WTC11 (cell line): ENCODE data around the gene GNPNAT1. TPM values are rescaled to one million over a fixed set of nuclear protein-coding genes. Genes with fewer than 3 reads are reported as not detected.

Experiments
- ATAC-seq: fragments of 200-7000 bp; cut with Tn5 transposase; 2 replicates; pipeline ENCODE4 v1.10.0; 2021; ENCODE audit warnings: mild to moderate bottlenecking, moderate library complexity
- CTCF ChIA-PET: fragments of 300-600 bp; sonication (Branson Sonifier 250); formaldehyde crosslinking; loops from one replicate; lab custom pipeline; 2021; ENCODE audit warnings: antibody characterized with exemption; lab: Charles Lee
- POLR2A ChIA-PET: fragments of 350-600 bp; sonication (Branson Sonifier 250); formaldehyde crosslinking; loops from one replicate; lab custom pipeline; 2021; ENCODE audit warnings: antibody characterized with exemption; lab: Charles Lee
- DNase-seq: peaks from one replicate; pipeline ENCODE4 v3.0.0; 2021; ENCODE audit warnings: low spot score
- H3K27ac Mint-ChIP-seq: 2 replicates; pipeline ENCODE4 v1.8.0; 2021; ENCODE audit warnings: mixed read lengths
- H3K27me3 Mint-ChIP-seq: 2 replicates; pipeline ENCODE4 v1.8.0; 2021; ENCODE audit warnings: low read depth, mild to moderate bottlenecking, moderate library complexity, mixed read lengths
- H3K36me3 Mint-ChIP-seq: 2 replicates; pipeline ENCODE4 v1.8.0; 2021; ENCODE audit warnings: mixed read lengths
- H3K4me1 Mint-ChIP-seq: 2 replicates; pipeline ENCODE4 v1.8.0; 2022; ENCODE audit warnings: mixed read lengths
- H3K4me3 Mint-ChIP-seq: 2 replicates; pipeline ENCODE4 v1.8.0; 2021; ENCODE audit warnings: mild to moderate bottlenecking, moderate library complexity, mixed read lengths
- H3K9me3 Mint-ChIP-seq: 2 replicates; pipeline ENCODE4 v1.8.0; 2021; ENCODE audit warnings: mixed read lengths
- CBFB ChIP-seq: sonication (generic); formaldehyde crosslinking; IDR thresholded peaks from 2 replicates; pipeline ENCODE4 v1.8.1; 2022; ENCODE audit warnings: mild to moderate bottlenecking, low read depth, missing genetic modification reagents
- CREM ChIP-seq: sonication (generic); formaldehyde crosslinking; IDR thresholded peaks from 2 replicates; pipeline ENCODE4 v1.8.1; 2022; ENCODE audit warnings: mild to moderate bottlenecking, missing genetic modification reagents, moderate library complexity
- ETV6 ChIP-seq: sonication (generic); formaldehyde crosslinking; IDR thresholded peaks from 2 replicates; pipeline ENCODE4 v1.8.1; 2022; ENCODE audit warnings: mild to moderate bottlenecking, missing genetic modification reagents
- FOXK1 ChIP-seq: sonication (generic); formaldehyde crosslinking; IDR thresholded peaks from 2 replicates; pipeline ENCODE4 v1.8.0; 2022; ENCODE audit warnings: mild to moderate bottlenecking, moderate library complexity, missing genetic modification reagents
- KAT7 ChIP-seq: sonication (generic); formaldehyde crosslinking; IDR thresholded peaks from 2 replicates; pipeline ENCODE4 v1.8.1; 2023; ENCODE audit warnings: missing genetic modification reagents, mild to moderate bottlenecking, borderline replicate concordance
- MXD4 ChIP-seq: fragments of 250-450 bp; sonication (Bioruptor Pico); IDR thresholded peaks from 2 replicates; pipeline ENCODE4 v1.8.0; 2021; ENCODE audit warnings: mild to moderate bottlenecking, moderate library complexity, borderline replicate concordance
- MYBL2 ChIP-seq: sonication (generic); formaldehyde crosslinking; IDR thresholded peaks from 2 replicates; pipeline ENCODE4 v1.8.1; 2023; ENCODE audit warnings: mild to moderate bottlenecking, moderate library complexity, missing genetic modification reagents
- NFE2L1 ChIP-seq: sonication (generic); formaldehyde crosslinking; IDR thresholded peaks from 2 replicates; pipeline ENCODE4 v1.8.1; 2023; ENCODE audit warnings: missing genetic modification reagents
- TCF7 ChIP-seq: sonication (generic); formaldehyde crosslinking; IDR thresholded peaks from 2 replicates; pipeline ENCODE4 v1.8.0; 2022; ENCODE audit warnings: mild to moderate bottlenecking, low read depth, missing genetic modification reagents, moderate library complexity
- TEAD1 ChIP-seq: sonication (generic); formaldehyde crosslinking; IDR thresholded peaks from 2 replicates; pipeline ENCODE4 v1.8.0; 2022; ENCODE audit warnings: mild to moderate bottlenecking, missing genetic modification reagents
- TP53 ChIP-seq: sonication (generic); formaldehyde crosslinking; IDR thresholded peaks from 2 replicates; pipeline ENCODE4 v1.8.1; 2023; ENCODE audit warnings: mild to moderate bottlenecking, missing genetic modification reagents
- ZNF121 ChIP-seq: sonication (generic); formaldehyde crosslinking; IDR thresholded peaks from 2 replicates; pipeline ENCODE4 v1.8.0; 2023; ENCODE audit warnings: missing genetic modification reagents
- ZNF232 ChIP-seq: sonication (generic); formaldehyde crosslinking; IDR thresholded peaks from 2 replicates; pipeline ENCODE4 v1.8.0; 2022; ENCODE audit warnings: mild to moderate bottlenecking, missing genetic modification reagents
- ZNF423 ChIP-seq: fragments of 250-450 bp; sonication (Bioruptor Pico); IDR thresholded peaks from 2 replicates; pipeline ENCODE4 v2.1.2; 2022; ENCODE audit warnings: mild to moderate bottlenecking, moderate library complexity
- total RNA-seq: library from RNA; stranded (reverse); gene quantifications from 3 replicates; pipeline ENCODE4 v1.2.3, GENCODE V29; 2021
- TF ChIP-seq, protein P1 (sequence below): sonication (generic); formaldehyde crosslinking; IDR thresholded peaks from 2 replicates; pipeline ENCODE4 v1.8.1; 2022; ENCODE audit warnings: mild to moderate bottlenecking, moderate library complexity, missing genetic modification reagents
- TF ChIP-seq, protein P2 (sequence below): sonication (generic); formaldehyde crosslinking; IDR thresholded peaks from 2 replicates; pipeline ENCODE4 v1.8.0; 2022; ENCODE audit warnings: missing genetic modification reagents

Gene GNPNAT1
- total RNA-seq, 1 experiment from 2014 or later = 43.5 TPM

DNA sequence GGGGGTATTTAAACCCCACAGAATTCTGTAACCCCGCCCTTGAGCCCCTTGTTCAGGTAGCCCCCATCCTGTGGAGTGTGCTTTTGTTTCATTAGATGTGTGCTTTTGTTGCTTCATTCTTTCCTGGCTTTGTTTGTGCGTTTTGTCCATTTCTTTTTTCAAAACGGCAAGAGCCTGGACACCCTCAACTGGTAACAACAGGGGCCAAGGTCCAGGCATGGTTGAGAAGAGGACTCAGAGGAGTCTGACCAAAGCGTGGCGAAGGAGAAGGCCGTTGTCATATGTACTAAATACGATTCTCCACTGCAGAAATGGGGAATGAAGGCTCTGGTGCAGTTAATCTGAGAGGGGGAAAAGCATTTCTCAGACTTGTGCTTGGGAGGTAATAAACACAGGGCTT is 46.0 kb upstream of the GNPNAT1 start:
- Mint-ChIP-seq H3K4me3 (no peak overlapping the region), H3K4me1 (peaks cover 37% of the 10 kb centered on the region)

DNA sequence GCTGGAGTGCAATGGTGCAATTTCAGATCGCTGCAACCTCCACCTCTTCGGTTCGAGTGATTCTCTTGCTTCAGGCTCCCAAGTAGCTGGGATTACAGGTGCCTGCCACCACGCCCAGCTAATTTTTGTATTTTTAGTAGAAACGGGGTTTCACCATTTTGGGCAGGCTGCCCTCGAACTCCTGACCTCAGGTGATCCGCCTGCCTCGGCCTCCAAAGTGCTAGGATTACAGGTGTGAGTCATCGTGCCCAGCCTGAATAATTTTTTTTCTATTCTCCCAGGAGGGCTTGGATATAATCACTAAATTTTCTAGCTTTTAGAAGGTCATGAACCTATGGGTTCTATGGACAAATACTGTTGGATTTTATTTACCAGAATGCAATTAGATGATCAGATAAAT is 44.7 kb upstream of the GNPNAT1 start:
- no peak for TF ChIP-seq TEAD1 (CRISPR knock-in tag)
- TF ChIP-seq ETV6 (CRISPR knock-in tag) = no peak
- TF ChIP-seq, protein P1, sequence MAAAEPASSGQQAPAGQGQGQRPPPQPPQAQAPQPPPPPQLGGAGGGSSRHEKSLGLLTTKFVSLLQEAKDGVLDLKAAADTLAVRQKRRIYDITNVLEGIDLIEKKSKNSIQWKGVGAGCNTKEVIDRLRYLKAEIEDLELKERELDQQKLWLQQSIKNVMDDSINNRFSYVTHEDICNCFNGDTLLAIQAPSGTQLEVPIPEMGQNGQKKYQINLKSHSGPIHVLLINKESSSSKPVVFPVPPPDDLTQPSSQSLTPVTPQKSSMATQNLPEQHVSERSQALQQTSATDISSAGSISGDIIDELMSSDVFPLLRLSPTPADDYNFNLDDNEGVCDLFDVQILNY (CRISPR knock-in tag) = no peak
- no peak overlapping the region for H3K4me3 Mint-ChIP-seq
- no peak for ATAC-seq
- POLR2A ChIA-PET = no interaction called here
- peaks cover 49% of the 10 kb centered on the region for H3K4me1 Mint-ChIP-seq
- DNase-seq = no peak
- CTCF ChIA-PET = no interaction called here
- no peak overlapping the region for H3K27ac Mint-ChIP-seq
- H3K9me3 Mint-ChIP-seq = peaks cover 4% of the 10 kb centered on the region; the same call in 1 of the 2 replicates
- H3K36me3 Mint-ChIP-seq = no peaks in the 10 kb centered on the region
- H3K27me3 Mint-ChIP-seq = no peaks in the 10 kb centered on the region

More for the DNA sequence above, 46.0 kb upstream of the GNPNAT1 start:
- ChIA-PET CTCF (interaction anchor here (0.5 to 0.7 kb wide), 2 partner anchors 9 to 63 kb away, joined by 4 to 5 read pairs; no protein-coding TSS in a partner anchor), POLR2A (no interaction called here)
- DNase-seq (no peak), ATAC-seq (no peak)
- TF ChIP-seq TCF7 (CRISPR knock-in tag) (no peak), CREM (CRISPR knock-in tag) (no peak), MYBL2 (CRISPR knock-in tag) (no peak), NFE2L1 (CRISPR knock-in tag) (no peak), TP53 (CRISPR knock-in tag) (no peak), ZNF423 (CRISPR knock-in tag) (no peak), MXD4 (no peak), CBFB (CRISPR knock-in tag) (no peak), ZNF121 (CRISPR knock-in tag) (no peak), FOXK1 (no peak), KAT7 (no peak)
- TF ChIP-seq, protein P2, sequence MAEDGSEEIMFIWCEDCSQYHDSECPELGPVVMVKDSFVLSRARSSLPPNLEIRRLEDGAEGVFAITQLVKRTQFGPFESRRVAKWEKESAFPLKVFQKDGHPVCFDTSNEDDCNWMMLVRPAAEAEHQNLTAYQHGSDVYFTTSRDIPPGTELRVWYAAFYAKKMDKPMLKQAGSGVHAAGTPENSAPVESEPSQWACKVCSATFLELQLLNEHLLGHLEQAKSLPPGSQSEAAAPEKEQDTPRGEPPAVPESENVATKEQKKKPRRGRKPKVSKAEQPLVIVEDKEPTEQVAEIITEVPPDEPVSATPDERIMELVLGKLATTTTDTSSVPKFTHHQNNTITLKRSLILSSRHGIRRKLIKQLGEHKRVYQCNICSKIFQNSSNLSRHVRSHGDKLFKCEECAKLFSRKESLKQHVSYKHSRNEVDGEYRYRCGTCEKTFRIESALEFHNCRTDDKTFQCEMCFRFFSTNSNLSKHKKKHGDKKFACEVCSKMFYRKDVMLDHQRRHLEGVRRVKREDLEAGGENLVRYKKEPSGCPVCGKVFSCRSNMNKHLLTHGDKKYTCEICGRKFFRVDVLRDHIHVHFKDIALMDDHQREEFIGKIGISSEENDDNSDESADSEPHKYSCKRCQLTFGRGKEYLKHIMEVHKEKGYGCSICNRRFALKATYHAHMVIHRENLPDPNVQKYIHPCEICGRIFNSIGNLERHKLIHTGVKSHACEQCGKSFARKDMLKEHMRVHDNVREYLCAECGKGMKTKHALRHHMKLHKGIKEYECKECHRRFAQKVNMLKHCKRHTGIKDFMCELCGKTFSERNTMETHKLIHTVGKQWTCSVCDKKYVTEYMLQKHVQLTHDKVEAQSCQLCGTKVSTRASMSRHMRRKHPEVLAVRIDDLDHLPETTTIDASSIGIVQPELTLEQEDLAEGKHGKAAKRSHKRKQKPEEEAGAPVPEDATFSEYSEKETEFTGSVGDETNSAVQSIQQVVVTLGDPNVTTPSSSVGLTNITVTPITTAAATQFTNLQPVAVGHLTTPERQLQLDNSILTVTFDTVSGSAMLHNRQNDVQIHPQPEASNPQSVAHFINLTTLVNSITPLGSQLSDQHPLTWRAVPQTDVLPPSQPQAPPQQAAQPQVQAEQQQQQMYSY (CRISPR knock-in tag) = no peak
- TF ChIP-seq, protein P1 (CRISPR knock-in tag) = no peak
- H3K27me3 Mint-ChIP-seq = no peaks in the 10 kb centered on the region
- H3K36me3 Mint-ChIP-seq = no peaks in the 10 kb centered on the region
- 0 out of 2 replicates have a peak overlapping the region, but pooled peaks have one; percentile 36 for H3K27ac Mint-ChIP-seq
- peaks cover 4% of the 10 kb centered on the region; the same call in 1 of the 2 replicates for H3K9me3 Mint-ChIP-seq

DNA sequence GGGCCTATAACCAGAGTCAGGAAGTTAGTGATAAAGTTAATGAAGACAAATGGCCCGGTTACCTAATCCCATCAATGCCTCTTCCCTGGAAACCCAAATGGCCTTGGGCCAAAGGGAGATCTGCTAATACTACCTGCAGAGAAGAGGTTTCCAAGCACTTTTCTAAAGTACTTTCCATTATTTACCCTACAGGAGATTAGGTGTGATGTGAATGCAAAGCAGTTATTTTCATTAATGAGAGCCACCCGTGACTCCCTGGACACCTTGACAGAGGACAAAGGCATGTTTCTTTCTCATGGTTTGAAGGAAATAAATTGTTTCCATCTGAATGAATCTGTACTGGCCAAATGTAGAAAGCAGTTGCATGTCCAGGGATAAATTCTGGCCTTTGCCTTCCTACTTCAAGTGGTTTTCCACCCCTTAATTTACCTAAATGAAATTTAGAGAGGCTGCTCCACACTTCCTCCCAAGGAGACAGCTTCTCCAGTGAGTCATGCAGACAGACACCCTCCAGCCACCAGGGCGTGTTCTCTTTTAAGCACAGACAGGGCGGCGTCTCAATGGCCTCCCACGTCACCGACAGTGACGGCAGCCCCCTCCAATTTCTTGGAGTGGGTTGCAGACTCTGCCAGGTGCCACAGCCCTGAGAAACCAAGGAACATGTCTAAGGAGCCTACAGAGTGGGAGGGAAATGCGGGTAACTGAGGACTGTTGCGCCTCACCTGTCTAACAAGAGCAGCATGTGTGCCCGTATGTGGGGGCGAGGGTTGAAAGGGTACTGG is 43.9 kb upstream of the GNPNAT1 start:
- H3K4me1 Mint-ChIP-seq = peaks cover 51% of the 10 kb centered on the region
- no peaks in the 10 kb centered on the region for H3K36me3 Mint-ChIP-seq
- ATAC-seq (peak; percentile 72), DNase-seq (no peak)
- peaks cover 4% of the 10 kb centered on the region; the same call in 1 of the 2 replicates for H3K9me3 Mint-ChIP-seq
- H3K27ac Mint-ChIP-seq = peak overlapping the region; percentile 63
- ChIA-PET POLR2A (interaction anchor here (0.7 kb wide), 1 partner anchor 16 kb away, joined by 4 read pairs; no protein-coding TSS in a partner anchor), CTCF (no interaction called here)
- TF ChIP-seq TEAD1 (CRISPR knock-in tag) (0 out of 2 replicates have a peak, but pooled peaks have one; percentile 29), ZNF232 (CRISPR knock-in tag) (no peak)
- H3K27me3 Mint-ChIP-seq = no peaks in the 10 kb centered on the region
- H3K4me3 Mint-ChIP-seq = no peak overlapping the region
